ENCODE results near the gene KLF14. TPM values are rescaled to one million over a fixed set of nuclear protein-coding genes. Genes with fewer than 3 reads are reported as not detected.

Gene KLF14
- total and polyA plus RNA-seq, 2 of the 13 experiments (the other 11 are each of a cell fraction or from before 2014, with no cell fraction given) = not detected

DNA sequence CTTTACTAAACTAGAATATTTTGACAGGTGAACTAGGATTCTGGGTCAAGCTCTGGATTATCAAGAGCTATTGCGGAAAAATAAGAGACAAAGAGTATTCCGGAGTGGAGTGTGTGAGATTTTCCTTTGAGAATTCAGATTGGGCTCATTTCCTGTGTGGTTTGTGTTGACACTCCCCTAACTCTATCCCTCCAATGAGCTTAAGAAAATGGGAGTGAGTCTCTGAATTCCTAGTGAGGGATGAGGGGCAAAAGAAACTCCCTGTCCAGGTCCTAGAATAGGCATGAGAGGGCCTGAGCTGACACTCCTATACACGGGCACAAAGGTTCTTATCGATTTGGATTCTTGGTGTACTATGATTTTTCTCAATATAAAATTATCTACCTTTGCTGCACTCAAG lies 10.2 kb downstream of the KLF14 start:
- TF ChIP-seq NCOA1 (CRISPR knock-in tag; IDR thresholded peaks at IDR 0.05) (no peak), TOE1 (CRISPR knock-in tag; IDR thresholded peaks at IDR 0.05) (no peak)
- Histone ChIP-seq H3K79me2 (ENCODE audit: insufficient read depth, low read length) (no peaks in the 10 kb centered on the region), H3K27me3 (ENCODE audit: control insufficient read depth in 1 of 2, insufficient read depth in 2 of 2, low read length in 2 of 2) (0 out of 5 replicates have a peak, but pooled peaks cover 0 to 6% of the 10 kb centered on the region in 2 experiments), H3K4me3 (replicated peaks in 1 of 3; ENCODE audit: insufficient read depth in 1 of 3, low read depth in 2 of 3, low read length in 3 of 3) (no peak overlapping the region), H3K9ac (ENCODE audit: insufficient read depth, low read depth, low read length) (no peak overlapping the region), H2AFZ (ENCODE audit: low read length) (no peak overlapping the region), H3K9me3 (ENCODE audit: low read length) (no peaks in the 10 kb centered on the region), H3K27ac (ENCODE audit: extremely low read length, insufficient read depth, low read length) (no peak overlapping the region), H4K20me1 (ENCODE audit: insufficient read depth, low read length) (no peaks in the 10 kb centered on the region), H3K36me3 (replicated peaks in 1 of 2; ENCODE audit: control insufficient read depth in 1 of 2, insufficient read depth in 2 of 2, low read length in 2 of 2) (no peaks in the 10 kb centered on the region), H3K4me2 (ENCODE audit: low read depth, low read length) (no peak overlapping the region), H3K4me1 (ENCODE audit: insufficient read depth, low read length) (no peaks in the 10 kb centered on the region)
- ATAC-seq (no peak), FAIRE-seq (no peak), DNase-seq (ENCODE audit: low spot score) (no peak)
- intact Hi-C loops (cut with micrococcal nuclease; ENCODE audit: unreplicated experiment) (no loop called here), in situ Hi-C loops (cut with HindIII; ENCODE audit: extremely low pct_ligation_motif_present, low pct_unique_long_range_greater_than_20kb) (loop anchor here (10.0 kb wide), 1 partner anchor 649 kb away; the partner anchor contains the start of gene KLHDC10)
- CTCF ChIA-PET (ENCODE audit: low intra/inter-chr PET ratio, low total read pairs) = no interaction called here
- 11% methylated on average over 4 of the region's 4 CpGs for whole genome bisulfite sequencing (ENCODE audit: low lambda C conversion rate)
- POLR2A ChIA-PET = no interaction called here
- no TSS peak for BruUV-seq (replicated peaks)

GRCh38 chr7:130721486-130722277 lies 12.3 kb downstream of the KLF14 start:
- peak; percentile 98 for ATAC-seq
- FAIRE-seq = peak; percentile 76
- 11% methylated on average over 4 of the region's 5 CpGs for WGBS (ENCODE audit: low lambda C conversion rate)
- Histone ChIP-seq H3K4me3 (replicated peaks in 1 of 3; ENCODE audit: insufficient read depth in 1 of 3, low read depth in 2 of 3, low read length in 3 of 3) (no peak overlapping the region), H3K4me1 (ENCODE audit: insufficient read depth, low read length) (no peaks in the 10 kb centered on the region), H3K4me2 (ENCODE audit: low read depth, low read length) (no peak overlapping the region), H3K9me3 (ENCODE audit: low read length) (no peaks in the 10 kb centered on the region), H3K9ac (ENCODE audit: insufficient read depth, low read depth, low read length) (no peak overlapping the region), H3K79me2 (ENCODE audit: insufficient read depth, low read length) (no peaks in the 10 kb centered on the region), H3K27ac (ENCODE audit: extremely low read length, insufficient read depth, low read length) (no peak overlapping the region), H3K27me3 (ENCODE audit: control insufficient read depth in 1 of 2, insufficient read depth in 2 of 2, low read length in 2 of 2) (0 out of 5 replicates have a peak, but pooled peaks cover 0 to 5% of the 10 kb centered on the region in 2 experiments), H4K20me1 (ENCODE audit: insufficient read depth, low read length) (no peaks in the 10 kb centered on the region), H3K36me3 (replicated peaks in 1 of 2; ENCODE audit: control insufficient read depth in 1 of 2, insufficient read depth in 2 of 2, low read length in 2 of 2) (no peaks in the 10 kb centered on the region), H2AFZ (ENCODE audit: low read length) (no peak overlapping the region)
- CTCF ChIA-PET (ENCODE audit: low intra/inter-chr PET ratio, low total read pairs) = interaction anchor here (1.1 to 1.8 kb wide), 2 partner anchors 479 to 567 kb away, joined by 3 to 21 read pairs; no protein-coding TSS in a partner anchor
- POLR2A ChIA-PET = no interaction called here
- in situ Hi-C loops (cut with HindIII; ENCODE audit: extremely low pct_ligation_motif_present, low pct_unique_long_range_greater_than_20kb) (loop anchor here (10.0 kb wide), 1 partner anchor 647 kb away; the partner anchor contains the start of gene KLHDC10), intact Hi-C loops (cut with micrococcal nuclease; ENCODE audit: unreplicated experiment) (loop anchor here (1.0 kb wide), 2 partner anchors 479 to 649 kb away; no protein-coding TSS in a partner anchor)
- DNase-seq (ENCODE audit: low spot score) = peak; percentile 49
- BruUV-seq (replicated peaks) = no TSS peak
- TF ChIP-seq RFX5 (IDR thresholded peaks at IDR 0.05; ENCODE audit: low read depth, low read length) = 0 out of 2 replicates have a peak, but pooled peaks have one; percentile 31
- no peak for TF ChIP-seq IKZF1 (IDR thresholded peaks at IDR 0.05)
- TF ChIP-seq, protein P1, sequence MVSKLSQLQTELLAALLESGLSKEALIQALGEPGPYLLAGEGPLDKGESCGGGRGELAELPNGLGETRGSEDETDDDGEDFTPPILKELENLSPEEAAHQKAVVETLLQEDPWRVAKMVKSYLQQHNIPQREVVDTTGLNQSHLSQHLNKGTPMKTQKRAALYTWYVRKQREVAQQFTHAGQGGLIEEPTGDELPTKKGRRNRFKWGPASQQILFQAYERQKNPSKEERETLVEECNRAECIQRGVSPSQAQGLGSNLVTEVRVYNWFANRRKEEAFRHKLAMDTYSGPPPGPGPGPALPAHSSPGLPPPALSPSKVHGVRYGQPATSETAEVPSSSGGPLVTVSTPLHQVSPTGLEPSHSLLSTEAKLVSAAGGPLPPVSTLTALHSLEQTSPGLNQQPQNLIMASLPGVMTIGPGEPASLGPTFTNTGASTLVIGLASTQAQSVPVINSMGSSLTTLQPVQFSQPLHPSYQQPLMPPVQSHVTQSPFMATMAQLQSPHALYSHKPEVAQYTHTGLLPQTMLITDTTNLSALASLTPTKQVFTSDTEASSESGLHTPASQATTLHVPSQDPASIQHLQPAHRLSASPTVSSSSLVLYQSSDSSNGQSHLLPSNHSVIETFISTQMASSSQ (IDR thresholded peaks at IDR 0.05; ENCODE audit: low read depth) = no peak
- TF ChIP-seq, protein P1 (CRISPR knock-in tag; IDR thresholded peaks at IDR 0.05; ENCODE audit: borderline replicate concordance) = no peak
- TF ChIP-seq TMF1 (CRISPR knock-in tag; IDR thresholded peaks at IDR 0.05; ENCODE audit: low read depth) = no peak
- TF ChIP-seq ZNF30 (CRISPR knock-in tag; IDR thresholded peaks at IDR 0.05) = no peak
- no peak for TF ChIP-seq GTF2F1 (IDR thresholded peaks at IDR 0.05; ENCODE audit: low read length)
- TF ChIP-seq ARNT (IDR thresholded peaks at IDR 0.05) = no peak
- no peak for TF ChIP-seq CREM (IDR thresholded peaks at IDR 0.05)
- TF ChIP-seq CREM (CRISPR knock-in tag; IDR thresholded peaks at IDR 0.05) = no peak
- peak; percentile 77 for TF ChIP-seq RAD21 (CRISPR knock-in tag; IDR thresholded peaks at IDR 0.05)
- TF ChIP-seq ZNF3 (CRISPR knock-in tag; IDR thresholded peaks at IDR 0.05) = no peak
- TF ChIP-seq FOXA1 (IDR thresholded peaks at IDR 0.05) = no peak
- TF ChIP-seq FOXA1 (CRISPR knock-in tag; IDR thresholded peaks at IDR 0.05) = no peak
- no peak for TF ChIP-seq POGZ (CRISPR knock-in tag; IDR thresholded peaks at IDR 0.05)
- TF ChIP-seq RNF2 (conservative IDR thresholded peaks at IDR 0.05; ENCODE audit: low read depth) = no peak
